ENCODE results near the gene ALK.

The ALK gene

GRCh38 chr2:29420464-29420863 is 500.9 kb downstream of the ALK start:
- Histone ChIP-seq H3K27ac (ENCODE audit: low read depth, low read length) (no peak overlapping the region), H3K4me3 (ENCODE audit: low read length) (no peak overlapping the region)

GRCh38 chr2:29417630-29418029 is 503.8 kb downstream of the ALK start:
- Histone ChIP-seq H3K27me3 (ENCODE audit: control insufficient read depth, insufficient read depth, low read length) (no peaks in the 10 kb centered on the region), H3K9ac (ENCODE audit: low read length) (no peak overlapping the region), H3K4me1 (ENCODE audit: control insufficient read depth, insufficient read depth, low read length) (no peaks in the 10 kb centered on the region), H3K4me3 (ENCODE audit: low read length) (no peak overlapping the region), H3K36me3 (ENCODE audit: control insufficient read depth, insufficient read depth, low read length) (no peaks in the 10 kb centered on the region), H3K27ac (ENCODE audit: low read depth, low read length) (no peak overlapping the region)

More at GRCh38 chr2:29420464-29420863, 500.9 kb downstream of the ALK start:
- Histone ChIP-seq H3K36me3 (ENCODE audit: control insufficient read depth, insufficient read depth, low read length) (no peaks in the 10 kb centered on the region), H3K4me1 (ENCODE audit: control insufficient read depth, insufficient read depth, low read length) (no peaks in the 10 kb centered on the region), H3K9ac (ENCODE audit: low read length) (no peak overlapping the region), H3K27me3 (ENCODE audit: control insufficient read depth, insufficient read depth, low read length) (no peaks in the 10 kb centered on the region)

- Histone ChIP-seq H3K27ac (ENCODE audit: low read depth, low read length) (no peak overlapping the region), H3K27me3 (ENCODE audit: control insufficient read depth, insufficient read depth, low read length) (no peaks in the 10 kb centered on the region), H3K4me1 (ENCODE audit: control insufficient read depth, insufficient read depth, low read length) (no peaks in the 10 kb centered on the region), H3K9ac (ENCODE audit: low read length) (no peak overlapping the region), H3K36me3 (ENCODE audit: control insufficient read depth, insufficient read depth, low read length) (no peaks in the 10 kb centered on the region), H3K4me3 (ENCODE audit: low read length) (no peak overlapping the region)
Observed at GRCh38 chr2:29412197-29412925, 509.0 kb downstream of the ALK start.

GRCh38 chr2:29405707-29406106 is 515.7 kb downstream of the ALK start:
- H3K9ac ChIP-seq (ENCODE audit: low read length): no peak overlapping the region
- H3K27me3 ChIP-seq (ENCODE audit: control insufficient read depth, insufficient read depth, low read length): no peaks in the 10 kb centered on the region
- H3K36me3 ChIP-seq (ENCODE audit: control insufficient read depth, insufficient read depth, low read length): no peaks in the 10 kb centered on the region
- no peak overlapping the region for H3K4me3 ChIP-seq (ENCODE audit: low read length)
- no peaks in the 10 kb centered on the region for H3K4me1 ChIP-seq (ENCODE audit: control insufficient read depth, insufficient read depth, low read length)
- no peak overlapping the region for H3K27ac ChIP-seq (ENCODE audit: low read depth, low read length)

- Histone ChIP-seq H3K4me1 (ENCODE audit: control insufficient read depth, insufficient read depth, low read length) (no peaks in the 10 kb centered on the region), H3K27me3 (ENCODE audit: control insufficient read depth, insufficient read depth, low read length) (no peaks in the 10 kb centered on the region), H3K36me3 (ENCODE audit: control insufficient read depth, insufficient read depth, low read length) (no peaks in the 10 kb centered on the region), H3K4me3 (ENCODE audit: low read length) (no peak overlapping the region), H3K9ac (ENCODE audit: low read length) (no peak overlapping the region), H3K27ac (ENCODE audit: low read depth, low read length) (no peak overlapping the region)
Observed at GRCh38 chr2:29405266-29405665, 516.1 kb downstream of the ALK start.

- Histone ChIP-seq H3K36me3 (ENCODE audit: control insufficient read depth, insufficient read depth, low read length) (no peaks in the 10 kb centered on the region), H3K4me1 (ENCODE audit: control insufficient read depth, insufficient read depth, low read length) (no peaks in the 10 kb centered on the region), H3K27ac (ENCODE audit: low read depth, low read length) (no peak overlapping the region), H3K9ac (ENCODE audit: low read length) (no peak overlapping the region), H3K4me3 (ENCODE audit: low read length) (no peak overlapping the region), H3K27me3 (ENCODE audit: control insufficient read depth, insufficient read depth, low read length) (no peaks in the 10 kb centered on the region)
Observed at GRCh38 chr2:29401994-29402393, 519.4 kb downstream of the ALK start.

GRCh38 chr2:29400930-29401653 is 520.3 kb downstream of the ALK start:
- H3K36me3 ChIP-seq (ENCODE audit: control insufficient read depth, insufficient read depth, low read length): no peaks in the 10 kb centered on the region
- H3K9ac ChIP-seq (ENCODE audit: low read length): no peak overlapping the region
- H3K4me1 ChIP-seq (ENCODE audit: control insufficient read depth, insufficient read depth, low read length): no peaks in the 10 kb centered on the region
- H3K27ac ChIP-seq (ENCODE audit: low read depth, low read length): no peak overlapping the region
- H3K4me3 ChIP-seq (ENCODE audit: low read length): no peak overlapping the region
- no peaks in the 10 kb centered on the region for H3K27me3 ChIP-seq (ENCODE audit: control insufficient read depth, insufficient read depth, low read length)

GRCh38 chr2:29398384-29399237 is 522.8 kb downstream of the ALK start:
- Histone ChIP-seq H3K9ac (ENCODE audit: low read length) (no peak overlapping the region), H3K27me3 (ENCODE audit: control insufficient read depth, insufficient read depth, low read length) (no peaks in the 10 kb centered on the region), H3K36me3 (ENCODE audit: control insufficient read depth, insufficient read depth, low read length) (no peaks in the 10 kb centered on the region), H3K4me3 (ENCODE audit: low read length) (no peak overlapping the region), H3K27ac (ENCODE audit: low read depth, low read length) (no peak overlapping the region), H3K4me1 (ENCODE audit: control insufficient read depth, insufficient read depth, low read length) (no peaks in the 10 kb centered on the region)

GRCh38 chr2:29397713-29398112 is 523.7 kb downstream of the ALK start:
- H3K27ac ChIP-seq (ENCODE audit: low read depth, low read length): no peak overlapping the region
- H3K4me1 ChIP-seq (ENCODE audit: control insufficient read depth, insufficient read depth, low read length): no peaks in the 10 kb centered on the region
- H3K27me3 ChIP-seq (ENCODE audit: control insufficient read depth, insufficient read depth, low read length): no peaks in the 10 kb centered on the region
- H3K9ac ChIP-seq (ENCODE audit: low read length): no peak overlapping the region
- H3K36me3 ChIP-seq (ENCODE audit: control insufficient read depth, insufficient read depth, low read length): no peaks in the 10 kb centered on the region
- no peak overlapping the region for H3K4me3 ChIP-seq (ENCODE audit: low read length)

GRCh38 chr2:29397039-29397438 is 524.3 kb downstream of the ALK start:
- no peaks in the 10 kb centered on the region for H3K36me3 ChIP-seq (ENCODE audit: control insufficient read depth, insufficient read depth, low read length)
- H3K27ac ChIP-seq (ENCODE audit: low read depth, low read length): no peak overlapping the region
- H3K27me3 ChIP-seq (ENCODE audit: control insufficient read depth, insufficient read depth, low read length): no peaks in the 10 kb centered on the region
- no peak overlapping the region for H3K4me3 ChIP-seq (ENCODE audit: low read length)
- H3K4me1 ChIP-seq (ENCODE audit: control insufficient read depth, insufficient read depth, low read length): no peaks in the 10 kb centered on the region
- no peak overlapping the region for H3K9ac ChIP-seq (ENCODE audit: low read length)

- no peak overlapping the region for H3K4me3 ChIP-seq (ENCODE audit: low read length)
- no peaks in the 10 kb centered on the region for H3K4me1 ChIP-seq (ENCODE audit: control insufficient read depth, insufficient read depth, low read length)
- no peak overlapping the region for H3K9ac ChIP-seq (ENCODE audit: low read length)
- no peaks in the 10 kb centered on the region for H3K27me3 ChIP-seq (ENCODE audit: control insufficient read depth, insufficient read depth, low read length)
- H3K27ac ChIP-seq (ENCODE audit: low read depth, low read length): no peak overlapping the region
- no peaks in the 10 kb centered on the region for H3K36me3 ChIP-seq (ENCODE audit: control insufficient read depth, insufficient read depth, low read length)
Observed at GRCh38 chr2:29394981-29395350, 526.4 kb downstream of the ALK start.

GRCh38 chr2:29394311-29394980 is 526.9 kb downstream of the ALK start:
- no peak overlapping the region for H3K27ac ChIP-seq (ENCODE audit: low read depth, low read length)
- H3K4me1 ChIP-seq (ENCODE audit: control insufficient read depth, insufficient read depth, low read length): no peaks in the 10 kb centered on the region
- no peak overlapping the region for H3K4me3 ChIP-seq (ENCODE audit: low read length)
- no peaks in the 10 kb centered on the region for H3K27me3 ChIP-seq (ENCODE audit: control insufficient read depth, insufficient read depth, low read length)
- H3K9ac ChIP-seq (ENCODE audit: low read length): no peak overlapping the region
- H3K36me3 ChIP-seq (ENCODE audit: control insufficient read depth, insufficient read depth, low read length): no peaks in the 10 kb centered on the region
